ENCODE data around the gene DERL3.

DNA sequence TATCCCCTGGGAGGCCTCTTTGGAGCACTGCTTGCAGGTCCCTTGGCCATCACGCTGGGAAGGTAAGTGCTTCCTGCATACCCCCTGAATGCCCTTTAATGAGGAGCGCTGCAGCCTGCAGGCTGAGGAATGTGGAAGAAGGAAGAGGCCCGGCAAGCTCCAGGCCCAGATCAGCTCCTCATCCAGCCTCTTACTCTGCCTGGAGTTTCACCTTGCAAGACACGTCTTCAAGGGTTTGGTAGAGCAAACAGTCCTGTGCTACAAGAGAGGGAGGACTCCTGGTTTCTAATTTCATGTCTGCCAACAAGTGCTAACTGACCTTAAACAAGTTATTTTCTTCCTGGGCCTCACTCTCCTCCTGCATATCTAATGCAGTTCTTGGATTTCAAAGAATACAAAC, 29.8 kb upstream of the DERL3 start:
- TF ChIP-seq POLR2AphosphoS5 (IDR thresholded peaks at IDR 0.05; ENCODE audit: low read depth, low read length) (no peak), TAF1 (IDR thresholded peaks at IDR 0.05; ENCODE audit: borderline replicate concordance, insufficient read depth, low read length) (no peak)
- TF ChIP-seq, protein P1, sequence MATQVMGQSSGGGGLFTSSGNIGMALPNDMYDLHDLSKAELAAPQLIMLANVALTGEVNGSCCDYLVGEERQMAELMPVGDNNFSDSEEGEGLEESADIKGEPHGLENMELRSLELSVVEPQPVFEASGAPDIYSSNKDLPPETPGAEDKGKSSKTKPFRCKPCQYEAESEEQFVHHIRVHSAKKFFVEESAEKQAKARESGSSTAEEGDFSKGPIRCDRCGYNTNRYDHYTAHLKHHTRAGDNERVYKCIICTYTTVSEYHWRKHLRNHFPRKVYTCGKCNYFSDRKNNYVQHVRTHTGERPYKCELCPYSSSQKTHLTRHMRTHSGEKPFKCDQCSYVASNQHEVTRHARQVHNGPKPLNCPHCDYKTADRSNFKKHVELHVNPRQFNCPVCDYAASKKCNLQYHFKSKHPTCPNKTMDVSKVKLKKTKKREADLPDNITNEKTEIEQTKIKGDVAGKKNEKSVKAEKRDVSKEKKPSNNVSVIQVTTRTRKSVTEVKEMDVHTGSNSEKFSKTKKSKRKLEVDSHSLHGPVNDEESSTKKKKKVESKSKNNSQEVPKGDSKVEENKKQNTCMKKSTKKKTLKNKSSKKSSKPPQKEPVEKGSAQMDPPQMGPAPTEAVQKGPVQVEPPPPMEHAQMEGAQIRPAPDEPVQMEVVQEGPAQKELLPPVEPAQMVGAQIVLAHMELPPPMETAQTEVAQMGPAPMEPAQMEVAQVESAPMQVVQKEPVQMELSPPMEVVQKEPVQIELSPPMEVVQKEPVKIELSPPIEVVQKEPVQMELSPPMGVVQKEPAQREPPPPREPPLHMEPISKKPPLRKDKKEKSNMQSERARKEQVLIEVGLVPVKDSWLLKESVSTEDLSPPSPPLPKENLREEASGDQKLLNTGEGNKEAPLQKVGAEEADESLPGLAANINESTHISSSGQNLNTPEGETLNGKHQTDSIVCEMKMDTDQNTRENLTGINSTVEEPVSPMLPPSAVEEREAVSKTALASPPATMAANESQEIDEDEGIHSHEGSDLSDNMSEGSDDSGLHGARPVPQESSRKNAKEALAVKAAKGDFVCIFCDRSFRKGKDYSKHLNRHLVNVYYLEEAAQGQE (IDR thresholded peaks at IDR 0.05; ENCODE audit: insufficient read depth in 1 of 2, low read depth in 2 of 2, low read length in 2 of 2): no peak
